ENCODE data around the gene CUL4A.

CUL4A gene

GRCh38 chr13:113186061-113186900 lies 23.1 kb upstream of the CUL4A start:
- H3K27ac ChIP-seq (ENCODE audit: extremely low read depth, low read depth, low read length), result no peak overlapping the region
- no peaks in the 10 kb centered on the region for H3K9me3 ChIP-seq (ENCODE audit: control insufficient read depth, insufficient read depth, low read depth, low read length)
- POLR2A ChIA-PET, result interaction anchor here (1.3 kb wide), 1 partner anchor 22 kb away, joined by 6 read pairs; the partner anchor contains the start of gene PCID2
- H3K4me1 ChIP-seq (ENCODE audit: control insufficient read depth, insufficient read depth, low read length), result no peaks in the 10 kb centered on the region
- peaks cover 4 to 63% of the 10 kb centered on the region in 2 experiments for H3K36me3 ChIP-seq (ENCODE audit: control insufficient read depth in 2 of 2, insufficient read depth in 1 of 2, low read length in 2 of 2)
- CTCF ChIA-PET, result no interaction called here
- no peak for TF ChIP-seq WT1 (tag by site-specific recombination; IDR thresholded peaks at IDR 0.05)
- no peak for TF ChIP-seq MYNN (tag by site-specific recombination; IDR thresholded peaks at IDR 0.05; ENCODE audit: borderline replicate concordance)
- no peak for TF ChIP-seq PRDM4 (tag by site-specific recombination; IDR thresholded peaks at IDR 0.05)
- no peak for TF ChIP-seq ZNF37A (tag by site-specific recombination; IDR thresholded peaks at IDR 0.05)
- TF ChIP-seq ZBTB48 (tag by site-specific recombination; IDR thresholded peaks at IDR 0.05), result no peak
- TF ChIP-seq ZSCAN4 (tag by site-specific recombination; IDR thresholded peaks at IDR 0.05), result no peak
- no peak for TF ChIP-seq ZNF501 (tag by site-specific recombination; IDR thresholded peaks at IDR 0.05)
- TF ChIP-seq ZBTB44 (tag by site-specific recombination; IDR thresholded peaks at IDR 0.05), result no peak
- TF ChIP-seq ZNF148 (tag by site-specific recombination; IDR thresholded peaks at IDR 0.05; ENCODE audit: borderline replicate concordance), result no peak
- TF ChIP-seq SP2 (tag by site-specific recombination; IDR thresholded peaks at IDR 0.05), result no peak
- no peak for TF ChIP-seq ZNF398 (tag by site-specific recombination; IDR thresholded peaks at IDR 0.05)
- no peak for TF ChIP-seq ZNF792 (tag by site-specific recombination; IDR thresholded peaks at IDR 0.05)
- no peak for TF ChIP-seq ZNF2 (tag by site-specific recombination; IDR thresholded peaks at IDR 0.05)
- TF ChIP-seq BCL6B (tag by site-specific recombination; IDR thresholded peaks at IDR 0.05), result no peak
- no peak for TF ChIP-seq CTCF (tag by site-specific recombination; IDR thresholded peaks at IDR 0.05)
- TF ChIP-seq HIC1 (tag by site-specific recombination; IDR thresholded peaks at IDR 0.05), result no peak
- TF ChIP-seq ZNF112 (tag by site-specific recombination; IDR thresholded peaks at IDR 0.05), result no peak
- TF ChIP-seq ATF2 (tag by site-specific recombination; IDR thresholded peaks at IDR 0.05; ENCODE audit: low read depth), result no peak
- TF ChIP-seq TRIM28 (IDR thresholded peaks at IDR 0.05; ENCODE audit: borderline replicate concordance, low read length), result no peak
- no peak overlapping the region for H3K4me3 ChIP-seq (ENCODE audit: low read depth, low read length)
